T-helper 17 cell (primary cell): ENCODE measurements around the gene EFCAB6. TPM values are rescaled to one million over a fixed set of nuclear protein-coding genes. Genes with fewer than 3 reads are reported as not detected.

Experiments
- ATAC-seq: fragments of 150-1000 bp; cut with Tn5 transposase; 2 replicates; pipeline ENCODE4 v1.10.0; 2021; ENCODE audit warnings: mild to moderate bottlenecking, moderate library complexity
- DNase-seq, 3 donors: peaks; one replicate each; pipeline versions ENCODE4 v3.0.0 to v3.0.0-alpha.2; 2020 to 2021
- H3K9me3 ChIP-seq: one replicate; pipeline ENCODE4 v1.7.0; 2013; ENCODE audit warnings: low read length, mild to moderate bottlenecking; ENCODE audit not compliant: control insufficient read depth, poor library complexity, severe bottlenecking
- H3K27ac Mint-ChIP-seq: one replicate; pipeline ENCODE4 v1.8.0; 2022; ENCODE audit warnings: mild to moderate bottlenecking, moderate library complexity, mixed read lengths
- H3K27me3 Mint-ChIP-seq: one replicate; pipeline ENCODE4 v1.8.0; 2022; ENCODE audit warnings: mixed read lengths
- H3K36me3 Mint-ChIP-seq: one replicate; pipeline ENCODE4 v1.8.0; 2022; ENCODE audit warnings: low read depth, mixed read lengths
- H3K4me1 Mint-ChIP-seq: one replicate; pipeline ENCODE4 v1.8.0; 2022; ENCODE audit warnings: mild to moderate bottlenecking, mixed read lengths
- H3K4me3 Mint-ChIP-seq: one replicate; pipeline ENCODE4 v1.8.0; 2022; ENCODE audit warnings: mild to moderate bottlenecking, moderate library complexity, mixed read lengths
- total RNA-seq, 4 donors: library from RNA in 2 of 4; stranded (reverse) in 2 of 4; gene quantifications; one replicate each; pipeline ENCODE4 v1.2.3 and lab custom pipeline; 2022 to 2026

Gene EFCAB6
- total RNA-seq, 2 donors from 2014 or later: 0.16 TPM; not detected in 1

- H3K9me3 ChIP-seq: no peaks in the 10 kb centered on the region
- DNase-seq (no peak), ATAC-seq (no peak)
- peaks cover 6% of the 10 kb centered on the region for H3K27me3 Mint-ChIP-seq
- no peaks in the 10 kb centered on the region for H3K4me1 Mint-ChIP-seq
- H3K4me3 Mint-ChIP-seq: no peak overlapping the region
- H3K27ac Mint-ChIP-seq: no peak overlapping the region
- no peaks in the 10 kb centered on the region for H3K36me3 Mint-ChIP-seq
Observed at GRCh38 chr22:43631846-43632245, 180.3 kb downstream of the EFCAB6 start.

- H3K27me3 Mint-ChIP-seq: peaks cover 6% of the 10 kb centered on the region
- no peaks in the 10 kb centered on the region for H3K36me3 Mint-ChIP-seq
- ATAC-seq (no peak), DNase-seq (no peak)
- H3K4me3 Mint-ChIP-seq: no peak overlapping the region
- no peak overlapping the region for H3K27ac Mint-ChIP-seq
- no peaks in the 10 kb centered on the region for H3K9me3 ChIP-seq
- H3K4me1 Mint-ChIP-seq: no peaks in the 10 kb centered on the region
Observed at GRCh38 chr22:43631201-43631600, 180.9 kb downstream of the EFCAB6 start.

GRCh38 chr22:43630451-43630850 lies 181.7 kb downstream of the EFCAB6 start:
- DNase-seq: no peak
- Mint-ChIP-seq H3K36me3 (no peaks in the 10 kb centered on the region), H3K4me1 (no peaks in the 10 kb centered on the region), H3K4me3 (no peak overlapping the region), H3K27ac (no peak overlapping the region), H3K27me3 (no peaks in the 10 kb centered on the region)
- ATAC-seq: no peak
- H3K9me3 ChIP-seq: no peaks in the 10 kb centered on the region

GRCh38 chr22:43628250-43628649 lies 183.9 kb downstream of the EFCAB6 start:
- no peaks in the 10 kb centered on the region for H3K9me3 ChIP-seq
- H3K27me3 Mint-ChIP-seq: peaks cover 8% of the 10 kb centered on the region

GRCh38 chr22:43627485-43628213 lies 184.5 kb downstream of the EFCAB6 start:
- Mint-ChIP-seq H3K4me1 (no peaks in the 10 kb centered on the region), H3K36me3 (peaks cover 2% of the 10 kb centered on the region), H3K27me3 (peaks cover 8% of the 10 kb centered on the region), H3K4me3 (no peak overlapping the region), H3K27ac (no peak overlapping the region)
- no peaks in the 10 kb centered on the region for H3K9me3 ChIP-seq
- no peak for DNase-seq
- ATAC-seq: no peak

More at GRCh38 chr22:43628250-43628649, 183.9 kb downstream of the EFCAB6 start:
- no peak for ATAC-seq
- Mint-ChIP-seq H3K27ac (no peak overlapping the region), H3K36me3 (peaks cover 2% of the 10 kb centered on the region), H3K4me1 (no peaks in the 10 kb centered on the region), H3K4me3 (no peak overlapping the region)
- no peak for DNase-seq

- ATAC-seq (no peak), DNase-seq (no peak)
- Mint-ChIP-seq H3K27me3 (peaks cover 8% of the 10 kb centered on the region), H3K27ac (no peak overlapping the region), H3K36me3 (peaks cover 2% of the 10 kb centered on the region), H3K4me3 (no peak overlapping the region), H3K4me1 (no peaks in the 10 kb centered on the region)
- no peaks in the 10 kb centered on the region for H3K9me3 ChIP-seq
Observed at GRCh38 chr22:43625242-43625641, 186.9 kb downstream of the EFCAB6 start.

GRCh38 chr22:43624144-43624998 lies 187.7 kb downstream of the EFCAB6 start:
- ATAC-seq (no peak), DNase-seq (no peak)
- no peaks in the 10 kb centered on the region for H3K4me1 Mint-ChIP-seq
- peaks cover 2% of the 10 kb centered on the region for H3K36me3 Mint-ChIP-seq
- no peaks in the 10 kb centered on the region for H3K9me3 ChIP-seq
- H3K27me3 Mint-ChIP-seq: peaks cover 8% of the 10 kb centered on the region
- no peak overlapping the region for H3K4me3 Mint-ChIP-seq
- H3K27ac Mint-ChIP-seq: no peak overlapping the region

- H3K27ac Mint-ChIP-seq: no peak overlapping the region
- no peaks in the 10 kb centered on the region for H3K9me3 ChIP-seq
- H3K4me1 Mint-ChIP-seq: no peaks in the 10 kb centered on the region
- no peak overlapping the region for H3K4me3 Mint-ChIP-seq
- no peak for ATAC-seq
- peaks cover 2% of the 10 kb centered on the region for H3K36me3 Mint-ChIP-seq
- no peak for DNase-seq
- H3K27me3 Mint-ChIP-seq: peaks cover 8% of the 10 kb centered on the region
Observed at GRCh38 chr22:43622886-43623285, 189.2 kb downstream of the EFCAB6 start.

- Mint-ChIP-seq H3K36me3 (peaks cover 4% of the 10 kb centered on the region), H3K27ac (no peak overlapping the region), H3K4me3 (no peak overlapping the region), H3K4me1 (no peaks in the 10 kb centered on the region), H3K27me3 (peaks cover 21% of the 10 kb centered on the region)
- ATAC-seq (no peak), DNase-seq (no peak)
- no peaks in the 10 kb centered on the region for H3K9me3 ChIP-seq
Observed at GRCh38 chr22:43620197-43620596, 191.9 kb downstream of the EFCAB6 start.

- DNase-seq: no peak
Observed at GRCh38 chr22:43618517-43618916, 193.6 kb downstream of the EFCAB6 start.

GRCh38 chr22:43616645-43617044 lies 195.5 kb downstream of the EFCAB6 start:
- ATAC-seq (no peak), DNase-seq (no peak)
- H3K36me3 Mint-ChIP-seq: peaks cover 2% of the 10 kb centered on the region
- H3K4me3 Mint-ChIP-seq: no peak overlapping the region
- peaks cover 21% of the 10 kb centered on the region for H3K27me3 Mint-ChIP-seq
- H3K4me1 Mint-ChIP-seq: no peaks in the 10 kb centered on the region
- H3K27ac Mint-ChIP-seq: no peak overlapping the region
- no peaks in the 10 kb centered on the region for H3K9me3 ChIP-seq

More at GRCh38 chr22:43618517-43618916, 193.6 kb downstream of the EFCAB6 start:
- Mint-ChIP-seq H3K36me3 (peaks cover 2% of the 10 kb centered on the region), H3K27ac (no peak overlapping the region), H3K4me3 (no peak overlapping the region), H3K27me3 (peaks cover 14% of the 10 kb centered on the region), H3K4me1 (no peaks in the 10 kb centered on the region)
- no peaks in the 10 kb centered on the region for H3K9me3 ChIP-seq
- ATAC-seq: no peak

- DNase-seq (no peak), ATAC-seq (no peak)
- no peaks in the 10 kb centered on the region for H3K9me3 ChIP-seq
- Mint-ChIP-seq H3K36me3 (no peaks in the 10 kb centered on the region), H3K4me1 (no peaks in the 10 kb centered on the region), H3K4me3 (no peak overlapping the region), H3K27ac (no peak overlapping the region), H3K27me3 (peaks cover 11% of the 10 kb centered on the region)
Observed at GRCh38 chr22:43600265-43600664, 211.8 kb downstream of the EFCAB6 start.

- ATAC-seq (no peak), DNase-seq (no peak)
- Mint-ChIP-seq H3K27ac (no peak overlapping the region), H3K27me3 (peaks cover 16% of the 10 kb centered on the region), H3K4me3 (no peak overlapping the region), H3K36me3 (peaks cover 2% of the 10 kb centered on the region), H3K4me1 (no peaks in the 10 kb centered on the region)
- no peaks in the 10 kb centered on the region for H3K9me3 ChIP-seq
Observed at GRCh38 chr22:43592476-43592875, 219.6 kb downstream of the EFCAB6 start.
